ENCODE measurements around the gene EPSTI1.

Gene EPSTI1

GRCh38 chr13:42905579-42905978 is 86.5 kb downstream of the EPSTI1 start:
- TF ChIP-seq CTCF (IDR thresholded peaks at IDR 0.05): no peak
- Histone ChIP-seq H3K27ac (no peak overlapping the region), H3K36me3 (no peaks in the 10 kb centered on the region), H3K4me3 (ENCODE audit: low read depth in 1 of 2, low read length in 1 of 2) (no peak overlapping the region), H3K4me1 (ENCODE audit: control insufficient read depth in 1 of 2, insufficient read depth in 1 of 2, low read depth in 1 of 2, low read length in 1 of 2) (no peaks in the 10 kb centered on the region), H3K9me3 (no peaks in the 10 kb centered on the region), H3K27me3 (no peaks in the 10 kb centered on the region)

- Histone ChIP-seq H3K4me3 (ENCODE audit: low read depth in 1 of 2, low read length in 1 of 2) (no peak overlapping the region), H3K4me1 (ENCODE audit: control insufficient read depth in 1 of 2, insufficient read depth in 1 of 2, low read depth in 1 of 2, low read length in 1 of 2) (no peaks in the 10 kb centered on the region), H3K27ac (no peak overlapping the region), H3K27me3 (no peaks in the 10 kb centered on the region), H3K9me3 (no peaks in the 10 kb centered on the region), H3K36me3 (no peaks in the 10 kb centered on the region)
- TF ChIP-seq CTCF (IDR thresholded peaks at IDR 0.05): no peak
Observed at GRCh38 chr13:42899266-42899665, 92.8 kb downstream of the EPSTI1 start.

GRCh38 chr13:42895776-42896175 is 96.3 kb downstream of the EPSTI1 start:
- no peak for TF ChIP-seq CTCF (IDR thresholded peaks at IDR 0.05)
- Histone ChIP-seq H3K4me3 (ENCODE audit: low read depth in 1 of 2, low read length in 1 of 2) (no peak overlapping the region), H3K9me3 (no peaks in the 10 kb centered on the region), H3K27me3 (no peaks in the 10 kb centered on the region), H3K4me1 (ENCODE audit: control insufficient read depth in 1 of 2, insufficient read depth in 1 of 2, low read depth in 1 of 2, low read length in 1 of 2) (no peaks in the 10 kb centered on the region), H3K27ac (no peak overlapping the region), H3K36me3 (no peaks in the 10 kb centered on the region)

- Histone ChIP-seq H3K27ac (no peak overlapping the region), H3K36me3 (no peaks in the 10 kb centered on the region), H3K27me3 (no peaks in the 10 kb centered on the region), H3K4me1 (ENCODE audit: control insufficient read depth in 1 of 2, insufficient read depth in 1 of 2, low read depth in 1 of 2, low read length in 1 of 2) (no peaks in the 10 kb centered on the region), H3K9me3 (no peaks in the 10 kb centered on the region), H3K4me3 (ENCODE audit: low read depth in 1 of 2, low read length in 1 of 2) (no peak overlapping the region)
- no peak for TF ChIP-seq CTCF (IDR thresholded peaks at IDR 0.05)
Observed at GRCh38 chr13:42894765-42895243, 97.2 kb downstream of the EPSTI1 start.

GRCh38 chr13:42893214-42893671 is 98.8 kb downstream of the EPSTI1 start:
- Histone ChIP-seq H3K27me3 (no peaks in the 10 kb centered on the region), H3K27ac (no peak overlapping the region), H3K9me3 (no peaks in the 10 kb centered on the region), H3K4me1 (ENCODE audit: control insufficient read depth in 1 of 2, insufficient read depth in 1 of 2, low read depth in 1 of 2, low read length in 1 of 2) (no peaks in the 10 kb centered on the region), H3K36me3 (no peaks in the 10 kb centered on the region), H3K4me3 (ENCODE audit: low read depth in 1 of 2, low read length in 1 of 2) (no peak overlapping the region)
- TF ChIP-seq CTCF (IDR thresholded peaks at IDR 0.05): no peak

GRCh38 chr13:42892760-42893159 is 99.3 kb downstream of the EPSTI1 start:
- Histone ChIP-seq H3K9me3 (no peaks in the 10 kb centered on the region), H3K27ac (no peak overlapping the region), H3K4me1 (ENCODE audit: control insufficient read depth in 1 of 2, insufficient read depth in 1 of 2, low read depth in 1 of 2, low read length in 1 of 2) (no peaks in the 10 kb centered on the region), H3K4me3 (ENCODE audit: low read depth in 1 of 2, low read length in 1 of 2) (no peak overlapping the region), H3K27me3 (no peaks in the 10 kb centered on the region), H3K36me3 (no peaks in the 10 kb centered on the region)
- no peak for TF ChIP-seq CTCF (IDR thresholded peaks at IDR 0.05)
